ENCODE measurements around the gene YRDC. TPM values are rescaled to one million over a fixed set of nuclear protein-coding genes. Genes with fewer than 3 reads are reported as not detected.
A peak's percentile ranks its signal among the peaks of the same experiment; 100 is the strongest.

Gene YRDC
- total RNA-seq, 1 donor from 2014 or later, result 28.1 TPM

DNA sequence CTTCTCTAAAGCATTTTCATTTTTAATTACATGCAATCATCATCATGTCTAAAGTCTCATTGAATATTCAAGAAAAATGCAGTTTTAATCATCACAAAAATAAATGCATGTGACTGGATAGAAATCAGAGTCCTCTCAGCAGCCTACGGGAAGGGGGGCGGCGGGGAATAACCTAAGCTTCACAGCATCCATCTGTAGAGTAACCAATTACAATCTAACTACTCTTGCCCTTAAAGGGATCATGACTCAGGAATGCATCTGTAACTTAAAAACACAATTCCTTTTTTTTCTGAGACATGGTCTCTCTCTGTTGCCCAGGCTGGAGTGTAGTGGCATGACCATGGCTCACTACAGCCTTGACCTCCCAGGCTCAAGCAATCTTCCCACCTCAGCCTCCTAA lies 28.8 kb upstream of the YRDC start:
- Histone ChIP-seq H3K36me3 (ENCODE audit: insufficient read depth, low read length) (peaks cover 47% of the 10 kb centered on the region), H3K4me2 (ENCODE audit: low read length) (no peak overlapping the region), H3K27me3 (ENCODE audit: insufficient read depth, low read length) (no peaks in the 10 kb centered on the region), H3K79me2 (ENCODE audit: insufficient read depth, low read length) (peaks cover 10% of the 10 kb centered on the region), H3K9me3 (ENCODE audit: insufficient read depth, low read depth, low read length) (no peaks in the 10 kb centered on the region), H2AFZ (ENCODE audit: low read depth, low read length) (no peak overlapping the region), H4K20me1 (ENCODE audit: insufficient read depth, low read length) (peaks cover 23% of the 10 kb centered on the region), H3K27ac (ENCODE audit: low read depth, low read length) (no peak overlapping the region), H3K4me3 (ENCODE audit: insufficient read depth, low read depth, low read length) (no peak overlapping the region), H3K4me1 (ENCODE audit: insufficient read depth, low read length) (no peaks in the 10 kb centered on the region), H3K9ac (ENCODE audit: low read length) (no peak overlapping the region)
- no peaks in the 10 kb centered on the region for H3K9me3 Mint-ChIP-seq (ENCODE audit: unreplicated experiment)
- DNase-seq (ENCODE audit: low read depth) (no peak), FAIRE-seq (no peak)
- H3K27me3 Mint-ChIP-seq (ENCODE audit: low read depth, unreplicated experiment), result no peaks in the 10 kb centered on the region
- H3K4me3 Mint-ChIP-seq (ENCODE audit: unreplicated experiment), result no peak overlapping the region
- TF ChIP-seq EZH2 (IDR thresholded peaks at IDR 0.05; ENCODE audit: insufficient read depth, low read length), result no peak
- TF ChIP-seq, protein P1, sequence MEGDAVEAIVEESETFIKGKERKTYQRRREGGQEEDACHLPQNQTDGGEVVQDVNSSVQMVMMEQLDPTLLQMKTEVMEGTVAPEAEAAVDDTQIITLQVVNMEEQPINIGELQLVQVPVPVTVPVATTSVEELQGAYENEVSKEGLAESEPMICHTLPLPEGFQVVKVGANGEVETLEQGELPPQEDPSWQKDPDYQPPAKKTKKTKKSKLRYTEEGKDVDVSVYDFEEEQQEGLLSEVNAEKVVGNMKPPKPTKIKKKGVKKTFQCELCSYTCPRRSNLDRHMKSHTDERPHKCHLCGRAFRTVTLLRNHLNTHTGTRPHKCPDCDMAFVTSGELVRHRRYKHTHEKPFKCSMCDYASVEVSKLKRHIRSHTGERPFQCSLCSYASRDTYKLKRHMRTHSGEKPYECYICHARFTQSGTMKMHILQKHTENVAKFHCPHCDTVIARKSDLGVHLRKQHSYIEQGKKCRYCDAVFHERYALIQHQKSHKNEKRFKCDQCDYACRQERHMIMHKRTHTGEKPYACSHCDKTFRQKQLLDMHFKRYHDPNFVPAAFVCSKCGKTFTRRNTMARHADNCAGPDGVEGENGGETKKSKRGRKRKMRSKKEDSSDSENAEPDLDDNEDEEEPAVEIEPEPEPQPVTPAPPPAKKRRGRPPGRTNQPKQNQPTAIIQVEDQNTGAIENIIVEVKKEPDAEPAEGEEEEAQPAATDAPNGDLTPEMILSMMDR (IDR thresholded peaks at IDR 0.05; ENCODE audit: insufficient read depth, low read depth, low read length), result no peak
- H3K36me3 Mint-ChIP-seq (ENCODE audit: low read depth, unreplicated experiment), result peaks cover 15% of the 10 kb centered on the region
- H3K4me1 Mint-ChIP-seq (ENCODE audit: low read depth, unreplicated experiment), result no peaks in the 10 kb centered on the region
- H3K27ac Mint-ChIP-seq (ENCODE audit: unreplicated experiment), result no peak overlapping the region

GRCh38 chr1:37831809-37832208 lies 23.8 kb upstream of the YRDC start:
- H3K36me3 ChIP-seq (ENCODE audit: insufficient read depth, low read length), result peaks cover 39% of the 10 kb centered on the region
- Mint-ChIP-seq H3K27ac (ENCODE audit: unreplicated experiment) (no peak overlapping the region), H3K4me1 (ENCODE audit: low read depth, unreplicated experiment) (peaks cover 6% of the 10 kb centered on the region), H3K36me3 (ENCODE audit: low read depth, unreplicated experiment) (peaks cover 20% of the 10 kb centered on the region), H3K4me3 (ENCODE audit: unreplicated experiment) (no peak overlapping the region), H3K27me3 (ENCODE audit: low read depth, unreplicated experiment) (no peaks in the 10 kb centered on the region), H3K9me3 (ENCODE audit: unreplicated experiment) (no peaks in the 10 kb centered on the region)
- no peaks in the 10 kb centered on the region for H3K4me1 ChIP-seq (ENCODE audit: insufficient read depth, low read length)
- DNase-seq (ENCODE audit: low read depth), result no peak
- no peak overlapping the region for H3K27ac ChIP-seq (ENCODE audit: low read depth, low read length)
- FAIRE-seq, result no peak
- no peak overlapping the region for H2AFZ ChIP-seq (ENCODE audit: low read depth, low read length)
- no peak overlapping the region for H3K9ac ChIP-seq (ENCODE audit: low read length)
- H3K27me3 ChIP-seq (ENCODE audit: insufficient read depth, low read length), result no peaks in the 10 kb centered on the region
- TF ChIP-seq EZH2 (IDR thresholded peaks at IDR 0.05; ENCODE audit: insufficient read depth, low read length), result no peak
- TF ChIP-seq, protein P1 (IDR thresholded peaks at IDR 0.05; ENCODE audit: insufficient read depth, low read depth, low read length), result no peak
- H3K4me2 ChIP-seq (ENCODE audit: low read length), result no peak overlapping the region
- H4K20me1 ChIP-seq (ENCODE audit: insufficient read depth, low read length), result peaks cover 1% of the 10 kb centered on the region
- no peaks in the 10 kb centered on the region for H3K9me3 ChIP-seq (ENCODE audit: insufficient read depth, low read depth, low read length)
- no peaks in the 10 kb centered on the region for H3K79me2 ChIP-seq (ENCODE audit: insufficient read depth, low read length)
- H3K4me3 ChIP-seq (ENCODE audit: insufficient read depth, low read depth, low read length), result no peak overlapping the region

GRCh38 chr1:37831109-37831508 lies 23.1 kb upstream of the YRDC start:
- H3K9ac ChIP-seq (ENCODE audit: low read length), result no peak overlapping the region
- no peaks in the 10 kb centered on the region for H3K4me1 ChIP-seq (ENCODE audit: insufficient read depth, low read length)
- H3K9me3 ChIP-seq (ENCODE audit: insufficient read depth, low read depth, low read length), result no peaks in the 10 kb centered on the region
- no peaks in the 10 kb centered on the region for H4K20me1 ChIP-seq (ENCODE audit: insufficient read depth, low read length)
- H3K36me3 ChIP-seq (ENCODE audit: insufficient read depth, low read length), result peaks cover 36% of the 10 kb centered on the region
- no peak overlapping the region for H3K27ac ChIP-seq (ENCODE audit: low read depth, low read length)
- H3K4me2 ChIP-seq (ENCODE audit: low read length), result no peak overlapping the region
- H2AFZ ChIP-seq (ENCODE audit: low read depth, low read length), result no peak overlapping the region
- DNase-seq (ENCODE audit: low read depth) (no peak), FAIRE-seq (no peak)
- Mint-ChIP-seq H3K27me3 (ENCODE audit: low read depth, unreplicated experiment) (no peaks in the 10 kb centered on the region), H3K27ac (ENCODE audit: unreplicated experiment) (no peak overlapping the region), H3K4me1 (ENCODE audit: low read depth, unreplicated experiment) (peaks cover 6% of the 10 kb centered on the region), H3K36me3 (ENCODE audit: low read depth, unreplicated experiment) (peaks cover 23% of the 10 kb centered on the region), H3K4me3 (ENCODE audit: unreplicated experiment) (peak overlapping the region; percentile 47), H3K9me3 (ENCODE audit: unreplicated experiment) (no peaks in the 10 kb centered on the region)
- no peaks in the 10 kb centered on the region for H3K27me3 ChIP-seq (ENCODE audit: insufficient read depth, low read length)
- H3K4me3 ChIP-seq (ENCODE audit: insufficient read depth, low read depth, low read length), result no peak overlapping the region
- H3K79me2 ChIP-seq (ENCODE audit: insufficient read depth, low read length), result no peaks in the 10 kb centered on the region
- TF ChIP-seq, protein P1 (IDR thresholded peaks at IDR 0.05; ENCODE audit: insufficient read depth, low read depth, low read length), result no peak
- TF ChIP-seq EZH2 (IDR thresholded peaks at IDR 0.05; ENCODE audit: insufficient read depth, low read length), result no peak

All from astrocyte (in vitro differentiated cells and primary cell).